Nephron (organoid): ENCODE data around the gene KLF18.

Source experiments
- H3K27ac Mint-ChIP-seq, 3 experiments: 2 replicates each; pipeline ENCODE4 v1.8.0; 2020; ENCODE audit warnings: mixed read lengths in 3 of 3, mild to moderate bottlenecking in 2 of 3, moderate library complexity in 1 of 3
- H3K27me3 Mint-ChIP-seq: 2 replicates; pipeline ENCODE4 v1.8.0; 2021; ENCODE audit warnings: low read depth, mild to moderate bottlenecking, moderate library complexity, mixed read lengths
- H3K36me3 Mint-ChIP-seq: 2 replicates; pipeline ENCODE4 v1.8.0; 2020; ENCODE audit warnings: low read depth, mixed read lengths
- H3K4me1 Mint-ChIP-seq: 2 replicates; pipeline ENCODE4 v1.8.0; 2020; ENCODE audit warnings: mixed read lengths
- H3K4me3 Mint-ChIP-seq, 3 experiments: 2 replicates each; pipeline ENCODE4 v1.8.0; 2020; ENCODE audit warnings: mild to moderate bottlenecking in 3 of 3, mixed read lengths in 3 of 3, moderate library complexity in 2 of 3
- H3K9me3 Mint-ChIP-seq: 2 replicates; pipeline ENCODE4 v1.8.0; 2020; ENCODE audit warnings: mixed read lengths
- CTCF ChIP-seq, 3 experiments: fragments of 200-600 bp; sonication (generic); IDR thresholded peaks; one replicate each; pipeline ENCODE4 v1.5.0; 2021; ENCODE audit warnings: antibody characterized with exemption in 3 of 3; ENCODE audit not compliant: unreplicated experiment in 3 of 3

The KLF18 gene

GRCh38 chr1:44108241-44108640 is 33.2 kb downstream of the KLF18 start:
- Mint-ChIP-seq H3K27ac (no peak overlapping the region), H3K27me3 (peaks cover 44% of the 10 kb centered on the region), H3K9me3 (no peaks in the 10 kb centered on the region), H3K4me3 (no peak overlapping the region), H3K36me3 (no peaks in the 10 kb centered on the region), H3K4me1 (no peaks in the 10 kb centered on the region)
- no peak for TF ChIP-seq CTCF (IDR thresholded peaks at IDR 0.05; ENCODE audit: unreplicated experiment in 3 of 3)

- Mint-ChIP-seq H3K4me3 (no peak overlapping the region), H3K36me3 (no peaks in the 10 kb centered on the region), H3K27me3 (peaks cover 49% of the 10 kb centered on the region), H3K27ac (no peak overlapping the region), H3K9me3 (no peaks in the 10 kb centered on the region), H3K4me1 (no peaks in the 10 kb centered on the region)
- TF ChIP-seq CTCF (IDR thresholded peaks at IDR 0.05; ENCODE audit: unreplicated experiment in 3 of 3) = no peak
Observed at GRCh38 chr1:44105810-44106209, 35.6 kb downstream of the KLF18 start.

- TF ChIP-seq CTCF (IDR thresholded peaks at IDR 0.05; ENCODE audit: unreplicated experiment in 3 of 3) = no peak
- H3K4me3 Mint-ChIP-seq = no peak overlapping the region
- no peaks in the 10 kb centered on the region for H3K36me3 Mint-ChIP-seq
- no peaks in the 10 kb centered on the region for H3K9me3 Mint-ChIP-seq
- no peak overlapping the region for H3K27ac Mint-ChIP-seq
- H3K4me1 Mint-ChIP-seq = no peaks in the 10 kb centered on the region
- peaks cover 44% of the 10 kb centered on the region for H3K27me3 Mint-ChIP-seq
Observed at GRCh38 chr1:44103270-44104131, 37.9 kb downstream of the KLF18 start.

GRCh38 chr1:44101328-44101727 is 40.1 kb downstream of the KLF18 start:
- TF ChIP-seq CTCF (IDR thresholded peaks at IDR 0.05; ENCODE audit: unreplicated experiment in 3 of 3) = no peak
- no peak overlapping the region for H3K4me3 Mint-ChIP-seq
- H3K4me1 Mint-ChIP-seq = no peaks in the 10 kb centered on the region
- H3K9me3 Mint-ChIP-seq = peaks cover 17% of the 10 kb centered on the region
- H3K36me3 Mint-ChIP-seq = peaks cover 6% of the 10 kb centered on the region
- H3K27me3 Mint-ChIP-seq = peaks cover 34% of the 10 kb centered on the region
- no peak overlapping the region for H3K27ac Mint-ChIP-seq

- Mint-ChIP-seq H3K36me3 (peaks cover 6% of the 10 kb centered on the region), H3K4me3 (no peak overlapping the region), H3K27me3 (peaks cover 26% of the 10 kb centered on the region), H3K9me3 (peaks cover 21% of the 10 kb centered on the region), H3K27ac (no peak overlapping the region), H3K4me1 (no peaks in the 10 kb centered on the region)
- TF ChIP-seq CTCF (IDR thresholded peaks at IDR 0.05; ENCODE audit: unreplicated experiment in 3 of 3) = no peak
Observed at GRCh38 chr1:44100183-44100868, 41.1 kb downstream of the KLF18 start.
